NCI-H2107 treated with DMSO at 0.1 percent for 48 hours (cell line): ENCODE measurements around the gene RAB11FIP3.
A peak's percentile ranks its signal among the peaks of the same experiment; 100 is the strongest.
"Not testable (repeated sequence)": the region's sequence is repeated elsewhere in the genome, so short reads cannot be mapped to it uniquely, and the experiment has no call there.

Experiments used
- DNase-seq: peaks from one replicate; lab custom pipeline; 2025; ENCODE audit not compliant: unreplicated experiment; lab: John Stamatoyannopoulos, UW

RAB11FIP3 gene

GRCh38 chr16:425082-425718 lies at the start of gene RAB11FIP3:
Gene RAB11FIP3, plus strand, starts transcription at chr16:425649. Its CDS starts 358 bp downstream, at chr16:426007.
- peak; percentile 42 for DNase-seq

- no peak for DNase-seq
Observed at GRCh38 chr16:375927-376816, 49.3 kb upstream of the RAB11FIP3 start.

GRCh38 chr16:376817-377418 lies 48.5 kb upstream of the RAB11FIP3 start:
- DNase-seq, result no peak

- no peak for DNase-seq
Observed at GRCh38 chr16:377419-377951, 48.0 kb upstream of the RAB11FIP3 start.

- not testable (repeated sequence) for DNase-seq
Observed at GRCh38 chr16:378113-378820, 47.2 kb upstream of the RAB11FIP3 start.

- DNase-seq, result no peak
Observed at GRCh38 chr16:378821-379182, 46.6 kb upstream of the RAB11FIP3 start.

- peak; percentile 95 for DNase-seq
Observed at GRCh38 chr16:379183-379960, 46.1 kb upstream of the RAB11FIP3 start.

- DNase-seq, result no peak
Observed at GRCh38 chr16:379961-380761, 45.3 kb upstream of the RAB11FIP3 start.

- DNase-seq, result no peak
Observed at GRCh38 chr16:380762-381011, 44.8 kb upstream of the RAB11FIP3 start.

GRCh38 chr16:381012-381788 lies 44.2 kb upstream of the RAB11FIP3 start:
- no peak for DNase-seq

GRCh38 chr16:381789-382717 lies 43.4 kb upstream of the RAB11FIP3 start, which contains the start of gene PGAP6:
Gene PGAP6, minus strand, starts transcription at chr16:381978. Its CDS starts 157 bp downstream, at chr16:381821.
- DNase-seq, result no peak

- no peak for DNase-seq
Observed at GRCh38 chr16:383326-384051, 42.0 kb upstream of the RAB11FIP3 start.

- DNase-seq, result no peak
Observed at GRCh38 chr16:386641-387156, 38.8 kb upstream of the RAB11FIP3 start.

GRCh38 chr16:387761-388666 lies 37.4 kb upstream of the RAB11FIP3 start:
- not testable (repeated sequence) for DNase-seq

- DNase-seq, result no peak
Observed at GRCh38 chr16:389352-389751, 36.1 kb upstream of the RAB11FIP3 start.

- DNase-seq, result no peak
Observed at GRCh38 chr16:391885-392335, 33.5 kb upstream of the RAB11FIP3 start.
